Pancreas (tissue), 10 donors: ENCODE measurements around the gene ZSCAN1. TPM values are rescaled to one million over a fixed set of nuclear protein-coding genes. Genes with fewer than 3 reads are reported as not detected.

ENCODE experiments used
- ATAC-seq, 4 donors: fragments of 200-7000 bp; cut with Tn5 transposase; one replicate each; pipeline versions ENCODE4 v1.8.0 to v1.9.1; 2020; ENCODE audit warnings: mild to moderate bottlenecking in 4 of 4, moderate library complexity in 4 of 4
- DNase-seq, 6 donors: peaks; one replicate each; pipeline ENCODE4 v3.0.0-alpha.2; 2020
- FAIRE-seq: peaks from 2 replicates; lab custom pipeline; 2012; peaks lifted over from hg19 to GRCh38; lab: Jason Lieb, UNC
- H3K27ac ChIP-seq, 4 donors: fragments of 200-600 bp; sonication (generic); 1 replicate in 3 of 4; 2 replicates in 1 of 4; pipeline versions ENCODE4 v1.5.0 to v1.8.0; 2020
- H3K27me3 ChIP-seq, 4 donors: fragments of 200-600 bp; one replicate each; pipeline ENCODE4 v1.8.0; 2021
- H3K36me3 ChIP-seq, 3 donors: fragments of 200-600 bp; sonication (generic) in 1 of 3; one replicate each; pipeline versions ENCODE4 v1.5.0 to v1.8.0; 2020 to 2021
- H3K4me1 ChIP-seq, 3 donors: fragments of 200-600 bp; one replicate each; pipeline ENCODE4 v1.8.0; 2021
- H3K4me3 ChIP-seq, 4 donors: fragments of 200-600 bp; sonication (generic) in 2 of 4; one replicate each; pipeline versions ENCODE4 v1.5.0 to v1.8.0; 2020 to 2021
- H3K9me3 ChIP-seq, 4 donors: fragments of 200-600 bp; one replicate each; pipeline ENCODE4 v1.8.0; 2021
- WGBS, 2 donors: extraction: QIAGEN DNeasy Blood & Tissue Kit; methylation state at CpG; one replicate each; pipeline ENCODE4 v1.1.7; 2013; 5-methylcytosine and 5-hydroxymethylcytosine counted together
- intact Hi-C, 3 donors: fragments of 100-400 bp; cut with DNase I; formaldehyde crosslinking; loops; one replicate each; pipeline versions ENCODE4 v1.11.1 to v1.14.2; 2022
- polyA plus RNA-seq, 2 donors: library from polyadenylated mRNA; stranded (reverse); fragments of 200-250 nt; gene quantifications; one replicate each; pipeline ENCODE4 v1.2.3, GENCODE V29; 2013
- total RNA-seq, 6 donors: library from RNA; stranded (reverse); fragmentation: NEBNext Ultra II Directional in 4 of 6; extraction: Animal tissue kit (Norgen Biotek cat#: 25700) in 4 of 6; gene quantifications; one replicate each; pipeline versions ENCODE4 v1.2.1 to v1.2.4, GENCODE V29; 2021 to 2023
- TF ChIP-seq, protein P1 (sequence below), 4 donors: fragments of 200-600 bp; sonication (generic) in 3 of 4; IDR thresholded peaks; one replicate each; pipeline versions ENCODE4 v1.5.0 to v1.8.0; 2021; ENCODE audit warnings: antibody characterized with exemption in 4 of 4
- donor health status: healthy with polysubstance abuse.
- donor health status: DM: no; HTN: no; CAD: no; lungs with moderate emphysema.
- donor health status: DM: no; HTN: no; CAD: no.
- donor health status: control.
- donor health status: control.
- donor health status: Bipolar disorder and iron deficiency.
- donor health status: DM: yes; HTN: yes; CAD: no.
- donor health status: DM: no; HTN: no; CAD: no.
- donor health status: DM: no; HTN: no; CAD: no.
- donor health status: DM: yes; HTN: yes; CAD: no.

The ZSCAN1 gene
- total and polyA plus RNA-seq, 8 donors: 0.25 to 7.1 (median 0.34) TPM; not detected in 1

DNA sequence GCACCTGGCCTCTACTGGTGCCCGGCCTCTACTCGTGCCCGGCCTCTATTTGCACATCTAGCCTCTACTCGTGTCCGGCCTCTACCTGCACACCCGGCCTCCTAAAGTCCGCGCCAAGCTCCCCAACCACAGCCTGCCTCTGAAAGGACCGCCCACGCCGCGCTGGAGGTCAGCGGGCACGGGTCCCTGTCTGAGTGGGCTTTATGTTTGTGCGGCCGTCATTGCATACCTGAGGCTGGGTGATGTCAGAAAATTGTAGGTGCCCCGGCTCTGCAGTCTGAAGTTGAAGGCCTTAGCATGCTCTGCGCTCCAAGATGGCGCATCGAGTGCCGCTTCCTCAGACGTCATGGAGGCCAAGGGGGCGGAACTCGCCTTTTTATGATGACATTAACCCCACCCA lies 26.4 kb downstream of the ZSCAN1 start:
- DNase-seq (no peak), ATAC-seq (no peak), FAIRE-seq (no peak)
- intact Hi-C loops: no loop called here
- Histone ChIP-seq H3K36me3 (peaks cover 0 to 9% (median 0%) of the 10 kb centered on the region in 3 donors), H3K4me3 (peak overlapping the region in 2 of 4 donors; percentile 53 to 55), H3K27me3 (no peaks in the 10 kb centered on the region), H3K27ac (no peak overlapping the region), H3K9me3 (peaks cover 0 to 3% (median 0%) of the 10 kb centered on the region in 4 donors), H3K4me1 (no peaks in the 10 kb centered on the region)
- TF ChIP-seq, protein P1, sequence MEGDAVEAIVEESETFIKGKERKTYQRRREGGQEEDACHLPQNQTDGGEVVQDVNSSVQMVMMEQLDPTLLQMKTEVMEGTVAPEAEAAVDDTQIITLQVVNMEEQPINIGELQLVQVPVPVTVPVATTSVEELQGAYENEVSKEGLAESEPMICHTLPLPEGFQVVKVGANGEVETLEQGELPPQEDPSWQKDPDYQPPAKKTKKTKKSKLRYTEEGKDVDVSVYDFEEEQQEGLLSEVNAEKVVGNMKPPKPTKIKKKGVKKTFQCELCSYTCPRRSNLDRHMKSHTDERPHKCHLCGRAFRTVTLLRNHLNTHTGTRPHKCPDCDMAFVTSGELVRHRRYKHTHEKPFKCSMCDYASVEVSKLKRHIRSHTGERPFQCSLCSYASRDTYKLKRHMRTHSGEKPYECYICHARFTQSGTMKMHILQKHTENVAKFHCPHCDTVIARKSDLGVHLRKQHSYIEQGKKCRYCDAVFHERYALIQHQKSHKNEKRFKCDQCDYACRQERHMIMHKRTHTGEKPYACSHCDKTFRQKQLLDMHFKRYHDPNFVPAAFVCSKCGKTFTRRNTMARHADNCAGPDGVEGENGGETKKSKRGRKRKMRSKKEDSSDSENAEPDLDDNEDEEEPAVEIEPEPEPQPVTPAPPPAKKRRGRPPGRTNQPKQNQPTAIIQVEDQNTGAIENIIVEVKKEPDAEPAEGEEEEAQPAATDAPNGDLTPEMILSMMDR (IDR thresholded peaks at IDR 0.05): no peak
- 86 to 89% methylated on average over 24 of the region's 24 CpGs for WGBS, 2 donors

DNA sequence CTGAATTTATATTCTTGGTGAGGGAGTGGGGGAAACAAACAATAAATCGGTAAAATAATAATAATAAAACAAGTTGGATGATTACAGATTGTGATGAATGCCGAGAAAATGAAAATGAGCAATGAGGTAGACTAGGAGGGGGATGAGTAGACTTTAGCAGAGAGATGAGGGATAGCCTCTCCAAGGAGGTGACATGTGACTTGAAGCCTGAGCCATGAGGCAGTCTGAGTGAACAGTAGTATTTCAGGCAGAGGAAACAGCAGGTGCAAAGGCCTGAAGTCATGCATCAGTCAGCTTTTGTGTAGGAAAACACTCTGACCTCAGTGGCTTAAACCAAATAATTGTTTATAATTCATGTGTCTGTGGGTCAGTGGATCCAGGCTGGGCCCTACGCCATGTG lies 29.9 kb downstream of the ZSCAN1 start:
- Histone ChIP-seq H3K4me1 (no peaks in the 10 kb centered on the region), H3K27me3 (no peaks in the 10 kb centered on the region), H3K36me3 (peaks cover 0 to 18% (median 0%) of the 10 kb centered on the region in 3 donors), H3K4me3 (no peak overlapping the region), H3K9me3 (no peaks in the 10 kb centered on the region), H3K27ac (no peak overlapping the region)
- WGBS, 2 donors: 85 to 97% methylated on average over 3 of the region's 3 CpGs
- FAIRE-seq (no peak), DNase-seq (no peak), ATAC-seq (no peak)
- intact Hi-C loops: no loop called here
- TF ChIP-seq, protein P1 (IDR thresholded peaks at IDR 0.05): no peak

DNA sequence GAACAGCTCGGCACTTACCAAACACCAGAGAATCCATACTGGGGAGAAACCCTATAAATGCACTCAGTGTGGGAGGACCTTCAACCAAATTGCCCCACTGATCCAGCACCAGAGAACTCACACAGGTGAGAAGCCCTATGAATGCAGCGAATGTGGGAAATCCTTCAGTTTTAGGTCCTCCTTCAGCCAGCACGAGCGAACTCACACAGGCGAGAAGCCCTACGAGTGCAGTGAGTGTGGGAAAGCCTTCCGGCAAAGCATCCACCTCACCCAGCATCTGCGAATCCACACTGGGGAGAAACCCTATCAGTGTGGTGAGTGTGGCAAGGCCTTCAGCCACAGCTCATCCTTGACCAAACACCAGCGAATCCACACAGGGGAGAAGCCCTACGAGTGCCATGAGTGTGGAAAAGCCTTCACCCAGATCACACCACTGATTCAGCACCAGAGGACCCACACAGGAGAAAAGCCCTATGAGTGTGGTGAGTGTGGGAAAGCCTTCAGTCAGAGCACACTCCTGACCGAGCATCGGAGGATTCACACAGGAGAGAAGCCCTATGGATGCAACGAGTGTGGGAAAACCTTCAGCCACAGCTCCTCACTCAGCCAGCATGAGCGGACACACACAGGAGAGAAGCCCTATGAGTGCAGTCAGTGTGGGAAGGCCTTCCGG lies 33.6 kb downstream of the ZSCAN1 start:
- no peaks in the 10 kb centered on the region for H3K9me3 ChIP-seq
- TF ChIP-seq, protein P1 (IDR thresholded peaks at IDR 0.05): no peak
- FAIRE-seq (no peak), DNase-seq (no peak), ATAC-seq (no peak)
- H3K36me3 ChIP-seq: peaks cover 0 to 18% (median 0%) of the 10 kb centered on the region in 3 donors
- intact Hi-C loops: no loop called here
- no peaks in the 10 kb centered on the region for H3K4me1 ChIP-seq
- H3K27ac ChIP-seq: no peak overlapping the region
- H3K4me3 ChIP-seq: no peak overlapping the region
- WGBS, 2 donors: 85 to 96% methylated on average over 15 of the region's 15 CpGs
- no peaks in the 10 kb centered on the region for H3K27me3 ChIP-seq

DNA sequence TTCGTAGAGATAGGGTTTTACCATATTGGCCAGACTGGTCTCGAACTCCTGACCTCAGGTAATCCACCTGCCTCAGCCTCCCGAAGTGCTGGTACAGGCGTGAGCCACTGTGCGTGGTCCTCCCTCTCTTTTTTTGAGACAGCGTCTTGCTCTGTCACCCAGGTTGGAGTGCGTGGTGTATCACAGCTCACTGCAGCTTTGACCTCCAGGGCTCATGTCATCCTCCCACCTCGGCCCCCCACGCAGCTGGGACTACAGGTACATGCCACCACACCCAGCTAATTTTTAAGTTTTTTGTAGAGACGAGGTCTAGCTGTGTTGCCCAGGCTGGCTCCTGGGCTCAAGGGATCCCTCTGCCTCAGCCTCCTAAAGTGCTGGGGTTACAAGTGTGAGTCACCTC lies 46.0 kb downstream of the ZSCAN1 start:
- intact Hi-C loops: no loop called here
- FAIRE-seq: no peak
- no peaks in the 10 kb centered on the region for H3K27me3 ChIP-seq
- H3K36me3 ChIP-seq: peaks cover 0 to 5% (median 4%) of the 10 kb centered on the region in 3 donors
- H3K4me1 ChIP-seq: no peaks in the 10 kb centered on the region
- TF ChIP-seq, protein P1 (IDR thresholded peaks at IDR 0.05): no peak
- no peak overlapping the region for H3K4me3 ChIP-seq
- H3K9me3 ChIP-seq: no peaks in the 10 kb centered on the region
- DNase-seq: no peak
- ATAC-seq: no peak
- WGBS, 2 donors: 86 to 94% methylated on average over 10 of the region's 10 CpGs
- no peak overlapping the region for H3K27ac ChIP-seq

DNA sequence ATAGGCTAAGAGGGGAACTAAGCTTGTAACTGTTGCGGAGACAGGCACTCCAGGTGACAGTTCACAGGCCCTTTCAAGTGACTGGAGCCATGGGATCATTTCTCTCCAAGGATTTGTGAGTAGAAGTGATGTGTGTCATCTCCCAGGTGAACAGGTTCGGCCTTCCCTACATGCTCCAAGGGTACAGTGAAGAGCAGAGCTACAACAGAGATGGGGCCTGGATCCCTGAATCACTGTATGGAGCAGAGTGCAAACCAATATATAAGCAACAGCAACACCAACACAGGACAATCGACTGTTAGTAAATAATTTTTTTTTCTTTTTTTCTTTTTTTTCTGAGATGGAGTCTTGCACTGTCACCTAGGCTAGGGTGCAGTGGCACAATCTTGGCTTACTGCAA lies 49.2 kb downstream of the ZSCAN1 start:
- H3K9me3 ChIP-seq: no peaks in the 10 kb centered on the region
- WGBS, 2 donors: 97% methylated on average over 3 of the region's 3 CpGs
- DNase-seq (no peak), FAIRE-seq (no peak), ATAC-seq (no peak)
- no peak overlapping the region for H3K4me3 ChIP-seq
- TF ChIP-seq, protein P1 (IDR thresholded peaks at IDR 0.05): no peak
- H3K36me3 ChIP-seq: peaks cover 4 to 24% (median 8%) of the 10 kb centered on the region in 3 donors
- no peaks in the 10 kb centered on the region for H3K4me1 ChIP-seq
- no peaks in the 10 kb centered on the region for H3K27me3 ChIP-seq
- no peak overlapping the region for H3K27ac ChIP-seq
- intact Hi-C loops: no loop called here
